DOHH2 (cell line): Measurements from ENCODE around the gene ZNF669.

Experiments
- EZH2phosphoT487 ChIP-seq: fragments of 200-600 bp; sonication (generic); IDR thresholded peaks from 2 replicates; pipeline ENCODE4 v1.6.1; 2017; ENCODE audit warnings: borderline replicate concordance, mild to moderate bottlenecking, antibody characterized with exemption, low read length, moderate library complexity, mixed read lengths
- TF ChIP-seq, protein P1 (sequence below): fragments of 200-600 bp; sonication (generic); IDR thresholded peaks from one replicate; pipeline ENCODE4 v1.5.1; 2014; ENCODE audit warnings: antibody characterized with exemption, mild to moderate bottlenecking, low read depth, low read length; ENCODE audit not compliant: poor library complexity, severe bottlenecking

DNA sequence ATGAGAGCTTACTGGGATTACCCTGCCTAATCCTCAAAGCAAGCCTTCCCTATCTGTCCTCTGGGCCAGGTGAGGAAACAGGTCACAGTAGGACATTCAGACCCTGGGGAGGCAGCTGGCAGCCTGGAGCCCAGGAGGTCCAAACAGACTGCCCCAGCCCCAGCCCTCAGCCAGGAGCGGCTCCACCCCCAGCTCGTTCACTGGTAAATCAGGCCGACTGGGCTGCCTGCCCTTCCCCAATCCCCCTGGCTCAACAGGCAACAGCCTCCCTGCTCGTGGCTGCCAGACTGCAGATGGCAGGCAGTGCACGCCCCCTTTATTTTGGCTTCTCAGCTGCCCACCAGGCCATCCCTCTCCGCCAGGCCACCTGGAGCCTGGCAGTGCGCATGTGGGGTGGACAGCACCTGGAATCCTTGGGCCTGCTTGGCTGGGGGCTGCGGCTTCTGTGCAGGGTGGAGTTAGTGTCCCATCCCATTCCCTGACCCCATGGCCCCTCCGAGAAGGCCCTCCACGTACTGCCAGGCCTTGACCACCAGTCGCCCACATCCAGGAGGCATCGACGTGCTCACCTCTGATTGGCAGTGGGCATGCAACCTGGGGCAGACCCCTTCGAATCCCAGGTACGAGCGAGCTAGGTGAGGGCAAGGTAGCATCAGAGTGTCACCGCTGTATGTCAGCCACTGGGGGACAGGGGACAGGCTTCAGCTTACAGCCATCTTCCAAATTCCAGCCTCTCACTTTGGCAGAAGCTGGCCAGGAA is 14.4 kb downstream of the ZNF669 start:
- no peak for TF ChIP-seq EZH2phosphoT487
- TF ChIP-seq, protein P1, sequence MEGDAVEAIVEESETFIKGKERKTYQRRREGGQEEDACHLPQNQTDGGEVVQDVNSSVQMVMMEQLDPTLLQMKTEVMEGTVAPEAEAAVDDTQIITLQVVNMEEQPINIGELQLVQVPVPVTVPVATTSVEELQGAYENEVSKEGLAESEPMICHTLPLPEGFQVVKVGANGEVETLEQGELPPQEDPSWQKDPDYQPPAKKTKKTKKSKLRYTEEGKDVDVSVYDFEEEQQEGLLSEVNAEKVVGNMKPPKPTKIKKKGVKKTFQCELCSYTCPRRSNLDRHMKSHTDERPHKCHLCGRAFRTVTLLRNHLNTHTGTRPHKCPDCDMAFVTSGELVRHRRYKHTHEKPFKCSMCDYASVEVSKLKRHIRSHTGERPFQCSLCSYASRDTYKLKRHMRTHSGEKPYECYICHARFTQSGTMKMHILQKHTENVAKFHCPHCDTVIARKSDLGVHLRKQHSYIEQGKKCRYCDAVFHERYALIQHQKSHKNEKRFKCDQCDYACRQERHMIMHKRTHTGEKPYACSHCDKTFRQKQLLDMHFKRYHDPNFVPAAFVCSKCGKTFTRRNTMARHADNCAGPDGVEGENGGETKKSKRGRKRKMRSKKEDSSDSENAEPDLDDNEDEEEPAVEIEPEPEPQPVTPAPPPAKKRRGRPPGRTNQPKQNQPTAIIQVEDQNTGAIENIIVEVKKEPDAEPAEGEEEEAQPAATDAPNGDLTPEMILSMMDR, result no peak
